ENCODE data around the gene AUTS2. TPM values are rescaled to one million over a fixed set of nuclear protein-coding genes. Genes with fewer than 3 reads are reported as not detected.

Gene AUTS2
- polyA plus RNA-seq, 1 donor from 2014 or later: 97.3 TPM

- H3K4me3 ChIP-seq (ENCODE audit: low read length): no peak overlapping the region
- no peaks in the 10 kb centered on the region for H3K27me3 ChIP-seq (ENCODE audit: insufficient read depth, low read depth, low read length)
- H3K4me2 ChIP-seq (ENCODE audit: low read length): no peak overlapping the region
- peaks cover 91% of the 10 kb centered on the region for H3K79me2 ChIP-seq (replicated peaks; ENCODE audit: insufficient read depth, low read length)
- H3K9me3 ChIP-seq (ENCODE audit: low read length): no peaks in the 10 kb centered on the region
- H3K9me2 ChIP-seq (ENCODE audit: insufficient read depth, low read length): no peaks in the 10 kb centered on the region
- H3K9ac ChIP-seq (ENCODE audit: low read length): no peak overlapping the region
- peaks cover 84% of the 10 kb centered on the region for H4K20me1 ChIP-seq (ENCODE audit: insufficient read depth)
- TF ChIP-seq CTCF (IDR thresholded peaks at IDR 0.05; ENCODE audit: poor library complexity, severe bottlenecking) (no peak), MXI1 (conservative IDR thresholded peaks at IDR 0.05; ENCODE audit: poor library complexity, severe bottlenecking) (no peak), EP300 (conservative IDR thresholded peaks at IDR 0.05; ENCODE audit: poor library complexity, severe bottlenecking) (no peak), POLR2AphosphoS5 (IDR thresholded peaks at IDR 0.05) (no peak), REST (IDR thresholded peaks at IDR 0.05; ENCODE audit: borderline replicate concordance) (no peak), SMC3 (conservative IDR thresholded peaks at IDR 0.05; ENCODE audit: poor library complexity) (no peak), TAF1 (IDR thresholded peaks at IDR 0.05; ENCODE audit: low read depth) (no peak), RAD21 (conservative IDR thresholded peaks at IDR 0.05) (no peak), EZH2 (IDR thresholded peaks at IDR 0.05; ENCODE audit: borderline replicate concordance, insufficient read depth, low read length, poor library complexity, severe bottlenecking) (no peak)
- H3K36me3 ChIP-seq (ENCODE audit: insufficient read depth, low read length): no peaks in the 10 kb centered on the region
- no peaks in the 10 kb centered on the region for H3F3A ChIP-seq (ENCODE audit: insufficient read depth, low read length, poor library complexity, severe bottlenecking)
- H3K27ac ChIP-seq (ENCODE audit: low read length): no peak overlapping the region
- no peak overlapping the region for H2AFZ ChIP-seq (ENCODE audit: low read depth, low read length)
Measured at GRCh38 chr7:70736715-70737460, 1138.6 kb downstream of the AUTS2 start.

- no peak overlapping the region for H3K4me3 ChIP-seq (ENCODE audit: low read length)
- H3F3A ChIP-seq (ENCODE audit: insufficient read depth, low read length, poor library complexity, severe bottlenecking): no peaks in the 10 kb centered on the region
- H3K9me2 ChIP-seq (ENCODE audit: insufficient read depth, low read length): no peaks in the 10 kb centered on the region
- no peaks in the 10 kb centered on the region for H3K9me3 ChIP-seq (ENCODE audit: low read length)
- H3K27ac ChIP-seq (ENCODE audit: low read length): no peak overlapping the region
- no peak overlapping the region for H3K9ac ChIP-seq (ENCODE audit: low read length)
- no peaks in the 10 kb centered on the region for H3K27me3 ChIP-seq (ENCODE audit: insufficient read depth, low read depth, low read length)
- TF ChIP-seq SMC3 (conservative IDR thresholded peaks at IDR 0.05; ENCODE audit: poor library complexity) (no peak), EZH2 (IDR thresholded peaks at IDR 0.05; ENCODE audit: borderline replicate concordance, insufficient read depth, low read length, poor library complexity, severe bottlenecking) (no peak), REST (IDR thresholded peaks at IDR 0.05; ENCODE audit: borderline replicate concordance) (no peak), TAF1 (IDR thresholded peaks at IDR 0.05; ENCODE audit: low read depth) (no peak), MXI1 (conservative IDR thresholded peaks at IDR 0.05; ENCODE audit: poor library complexity, severe bottlenecking) (no peak), RAD21 (conservative IDR thresholded peaks at IDR 0.05) (no peak), POLR2AphosphoS5 (IDR thresholded peaks at IDR 0.05) (no peak), CTCF (IDR thresholded peaks at IDR 0.05; ENCODE audit: poor library complexity, severe bottlenecking) (no peak), EP300 (conservative IDR thresholded peaks at IDR 0.05; ENCODE audit: poor library complexity, severe bottlenecking) (no peak)
- H3K4me2 ChIP-seq (ENCODE audit: low read length): no peak overlapping the region
- peaks cover 91% of the 10 kb centered on the region for H3K79me2 ChIP-seq (replicated peaks; ENCODE audit: insufficient read depth, low read length)
- H2AFZ ChIP-seq (ENCODE audit: low read depth, low read length): no peak overlapping the region
- peaks cover 84% of the 10 kb centered on the region for H4K20me1 ChIP-seq (ENCODE audit: insufficient read depth)
- no peaks in the 10 kb centered on the region for H3K36me3 ChIP-seq (ENCODE audit: insufficient read depth, low read length)
Measured at GRCh38 chr7:70738151-70738885, 1140.0 kb downstream of the AUTS2 start.
